Keratinocyte (primary cell): ENCODE data around the gene RAB6A.

Experiments
- EZH2 ChIP-seq: IDR thresholded peaks from one replicate; pipeline ENCODE4 v1.6.1; 2012; ENCODE audit warnings: inconsistent platforms, mild to moderate bottlenecking, low read length, moderate library complexity
- TF ChIP-seq, protein P1 (sequence below), 3 experiments: IDR thresholded peaks in 1 of 3; conservative IDR thresholded peaks in 1 of 3; optimal IDR thresholded peaks in 1 of 3; 2 replicates in 2 of 3; 3 replicates in 1 of 3; pipeline versions ENCODE3 to v1.5.1; 2011; ENCODE audit warnings: low read length in 3 of 3, mild to moderate bottlenecking in 3 of 3, moderate library complexity in 2 of 3, control low read depth in 1 of 3, inconsistent platforms in 1 of 3; ENCODE audit not compliant: insufficient read depth in 2 of 3; ENCODE audit errors: extremely low read depth in 1 of 3

DNA sequence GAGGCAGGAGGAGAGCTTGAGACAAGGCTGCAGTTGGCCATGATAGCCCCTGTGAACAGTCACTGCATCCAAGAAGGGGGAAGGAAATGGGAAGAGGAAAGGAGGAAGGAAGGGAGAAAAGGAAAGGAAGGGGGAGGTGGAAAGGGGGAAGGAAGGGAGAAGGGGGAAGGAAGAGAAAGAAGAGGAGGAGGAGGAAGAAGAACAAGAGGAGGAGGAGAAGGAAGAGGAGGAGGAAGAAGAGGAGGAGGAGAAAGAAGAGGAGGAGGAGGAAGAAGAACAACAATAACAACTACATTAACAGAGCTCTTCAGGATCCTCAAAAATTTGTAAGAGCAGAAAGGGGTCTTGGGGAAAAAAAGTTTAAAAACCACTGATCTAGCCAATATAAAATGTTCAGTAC lies 5.2 kb downstream of the RAB6A start:
- TF ChIP-seq, protein P1, sequence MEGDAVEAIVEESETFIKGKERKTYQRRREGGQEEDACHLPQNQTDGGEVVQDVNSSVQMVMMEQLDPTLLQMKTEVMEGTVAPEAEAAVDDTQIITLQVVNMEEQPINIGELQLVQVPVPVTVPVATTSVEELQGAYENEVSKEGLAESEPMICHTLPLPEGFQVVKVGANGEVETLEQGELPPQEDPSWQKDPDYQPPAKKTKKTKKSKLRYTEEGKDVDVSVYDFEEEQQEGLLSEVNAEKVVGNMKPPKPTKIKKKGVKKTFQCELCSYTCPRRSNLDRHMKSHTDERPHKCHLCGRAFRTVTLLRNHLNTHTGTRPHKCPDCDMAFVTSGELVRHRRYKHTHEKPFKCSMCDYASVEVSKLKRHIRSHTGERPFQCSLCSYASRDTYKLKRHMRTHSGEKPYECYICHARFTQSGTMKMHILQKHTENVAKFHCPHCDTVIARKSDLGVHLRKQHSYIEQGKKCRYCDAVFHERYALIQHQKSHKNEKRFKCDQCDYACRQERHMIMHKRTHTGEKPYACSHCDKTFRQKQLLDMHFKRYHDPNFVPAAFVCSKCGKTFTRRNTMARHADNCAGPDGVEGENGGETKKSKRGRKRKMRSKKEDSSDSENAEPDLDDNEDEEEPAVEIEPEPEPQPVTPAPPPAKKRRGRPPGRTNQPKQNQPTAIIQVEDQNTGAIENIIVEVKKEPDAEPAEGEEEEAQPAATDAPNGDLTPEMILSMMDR (optimal IDR thresholded peaks at IDR 0.05 in 1 of 3, IDR thresholded peaks at IDR 0.05 in 1 of 3, conservative IDR thresholded peaks at IDR 0.05 in 1 of 3; ENCODE audit: extremely low read depth in 1 of 3, insufficient read depth in 2 of 3, low read length in 3 of 3) = no peak
- no peak for TF ChIP-seq EZH2
